ENCODE measurements around the gene FAM210B.

The FAM210B gene

GRCh38 chr20:56345911-56346310 is 12.9 kb upstream of the FAM210B start:
- no peak overlapping the region for H3K27ac ChIP-seq (ENCODE audit: low read depth, low read length)
- H3K36me3 ChIP-seq (ENCODE audit: insufficient read depth, low read length) = no peaks in the 10 kb centered on the region
- H3K4me1 ChIP-seq (ENCODE audit: control insufficient read depth, insufficient read depth, low read length, unreplicated experiment) = no peaks in the 10 kb centered on the region
- no peaks in the 10 kb centered on the region for H3K79me2 ChIP-seq (ENCODE audit: control insufficient read depth, insufficient read depth, low read length, unreplicated experiment)
- H2AFZ ChIP-seq (ENCODE audit: low read length, unreplicated experiment) = no peak overlapping the region
- peaks cover 28% of the 10 kb centered on the region for H3K27me3 ChIP-seq (ENCODE audit: insufficient read depth, low read length)
- no peak overlapping the region for H3K4me3 ChIP-seq (ENCODE audit: low read depth, low read length)

- H3K79me2 ChIP-seq (ENCODE audit: control insufficient read depth, insufficient read depth, low read length, unreplicated experiment) = no peaks in the 10 kb centered on the region
- no peaks in the 10 kb centered on the region for H3K4me1 ChIP-seq (ENCODE audit: control insufficient read depth, insufficient read depth, low read length, unreplicated experiment)
- no peak overlapping the region for H3K4me3 ChIP-seq (ENCODE audit: low read depth, low read length)
- no peaks in the 10 kb centered on the region for H3K36me3 ChIP-seq (ENCODE audit: insufficient read depth, low read length)
- H3K27ac ChIP-seq (ENCODE audit: low read depth, low read length) = no peak overlapping the region
- no peak overlapping the region for H2AFZ ChIP-seq (ENCODE audit: low read length, unreplicated experiment)
- H3K27me3 ChIP-seq (ENCODE audit: insufficient read depth, low read length) = peaks cover 27% of the 10 kb centered on the region
These were observed 11.0 kb upstream of the FAM210B start for GRCh38 chr20:56347628-56348304.

- H2AFZ ChIP-seq (ENCODE audit: low read length, unreplicated experiment) = no peak overlapping the region
- H3K27me3 ChIP-seq (ENCODE audit: insufficient read depth, low read length) = peaks cover 26% of the 10 kb centered on the region
- no peak overlapping the region for H3K27ac ChIP-seq (ENCODE audit: low read depth, low read length)
- H3K79me2 ChIP-seq (ENCODE audit: control insufficient read depth, insufficient read depth, low read length, unreplicated experiment) = no peaks in the 10 kb centered on the region
- no peaks in the 10 kb centered on the region for H3K36me3 ChIP-seq (ENCODE audit: insufficient read depth, low read length)
- no peak overlapping the region for H3K4me3 ChIP-seq (ENCODE audit: low read depth, low read length)
- no peaks in the 10 kb centered on the region for H3K4me1 ChIP-seq (ENCODE audit: control insufficient read depth, insufficient read depth, low read length, unreplicated experiment)
These were observed 10.5 kb upstream of the FAM210B start for GRCh38 chr20:56348305-56348693.

GRCh38 chr20:56348746-56349145 is 10.0 kb upstream of the FAM210B start:
- no peak overlapping the region for H3K27ac ChIP-seq (ENCODE audit: low read depth, low read length)
- no peaks in the 10 kb centered on the region for H3K36me3 ChIP-seq (ENCODE audit: insufficient read depth, low read length)
- H3K79me2 ChIP-seq (ENCODE audit: control insufficient read depth, insufficient read depth, low read length, unreplicated experiment) = no peaks in the 10 kb centered on the region
- H3K4me1 ChIP-seq (ENCODE audit: control insufficient read depth, insufficient read depth, low read length, unreplicated experiment) = no peaks in the 10 kb centered on the region
- H2AFZ ChIP-seq (ENCODE audit: low read length, unreplicated experiment) = no peak overlapping the region
- H3K4me3 ChIP-seq (ENCODE audit: low read depth, low read length) = no peak overlapping the region
- peaks cover 21% of the 10 kb centered on the region for H3K27me3 ChIP-seq (ENCODE audit: insufficient read depth, low read length)

- Histone ChIP-seq H3K27ac (ENCODE audit: low read depth, low read length) (no peak overlapping the region), H3K27me3 (ENCODE audit: insufficient read depth, low read length) (peaks cover 15% of the 10 kb centered on the region), H3K4me3 (ENCODE audit: low read depth, low read length) (no peak overlapping the region), H3K79me2 (ENCODE audit: control insufficient read depth, insufficient read depth, low read length, unreplicated experiment) (no peaks in the 10 kb centered on the region), H2AFZ (ENCODE audit: low read length, unreplicated experiment) (no peak overlapping the region), H3K36me3 (ENCODE audit: insufficient read depth, low read length) (no peaks in the 10 kb centered on the region), H3K4me1 (ENCODE audit: control insufficient read depth, insufficient read depth, low read length, unreplicated experiment) (no peaks in the 10 kb centered on the region)
These were observed 7.9 kb upstream of the FAM210B start for GRCh38 chr20:56350842-56351241.

- Histone ChIP-seq H3K4me1 (ENCODE audit: control insufficient read depth, insufficient read depth, low read length, unreplicated experiment) (no peaks in the 10 kb centered on the region), H3K36me3 (ENCODE audit: insufficient read depth, low read length) (no peaks in the 10 kb centered on the region), H3K79me2 (ENCODE audit: control insufficient read depth, insufficient read depth, low read length, unreplicated experiment) (no peaks in the 10 kb centered on the region), H3K27ac (ENCODE audit: low read depth, low read length) (no peak overlapping the region), H2AFZ (ENCODE audit: low read length, unreplicated experiment) (no peak overlapping the region), H3K27me3 (ENCODE audit: insufficient read depth, low read length) (peaks cover 15% of the 10 kb centered on the region), H3K4me3 (ENCODE audit: low read depth, low read length) (no peak overlapping the region)
These were observed 6.3 kb upstream of the FAM210B start for GRCh38 chr20:56352345-56353055.

GRCh38 chr20:56353356-56353755 is 5.4 kb upstream of the FAM210B start:
- Histone ChIP-seq H3K27me3 (ENCODE audit: insufficient read depth, low read length) (peaks cover 15% of the 10 kb centered on the region), H3K79me2 (ENCODE audit: control insufficient read depth, insufficient read depth, low read length, unreplicated experiment) (no peaks in the 10 kb centered on the region), H3K36me3 (ENCODE audit: insufficient read depth, low read length) (no peaks in the 10 kb centered on the region), H3K4me3 (ENCODE audit: low read depth, low read length) (no peak overlapping the region), H2AFZ (ENCODE audit: low read length, unreplicated experiment) (no peak overlapping the region), H3K4me1 (ENCODE audit: control insufficient read depth, insufficient read depth, low read length, unreplicated experiment) (no peaks in the 10 kb centered on the region), H3K27ac (ENCODE audit: low read depth, low read length) (no peak overlapping the region)

- Histone ChIP-seq H3K27me3 (ENCODE audit: insufficient read depth, low read length) (peaks cover 7% of the 10 kb centered on the region; the same call in 1 of the 2 replicates), H2AFZ (ENCODE audit: low read length, unreplicated experiment) (peak overlapping the region; percentile 9), H3K4me3 (ENCODE audit: low read depth, low read length) (peak overlapping the region; percentile 100), H3K4me1 (ENCODE audit: control insufficient read depth, insufficient read depth, low read length, unreplicated experiment) (peaks cover 13% of the 10 kb centered on the region), H3K36me3 (ENCODE audit: insufficient read depth, low read length) (no peaks in the 10 kb centered on the region), H3K79me2 (ENCODE audit: control insufficient read depth, insufficient read depth, low read length, unreplicated experiment) (peaks cover 16% of the 10 kb centered on the region), H3K27ac (ENCODE audit: low read depth, low read length) (no peak overlapping the region)
These were observed 704 bp upstream of the FAM210B start for GRCh38 chr20:56358070-56358469.

GRCh38 chr20:56359212-56360132 is 698 bp downstream of the FAM210B start:
- Histone ChIP-seq H3K27ac (ENCODE audit: low read depth, low read length) (peak overlapping the region; percentile 43; the same call in 1 of the 2 replicates), H3K4me1 (ENCODE audit: control insufficient read depth, insufficient read depth, low read length, unreplicated experiment) (peaks cover 16% of the 10 kb centered on the region), H3K36me3 (ENCODE audit: insufficient read depth, low read length) (no peaks in the 10 kb centered on the region), H3K79me2 (ENCODE audit: control insufficient read depth, insufficient read depth, low read length, unreplicated experiment) (peaks cover 16% of the 10 kb centered on the region), H2AFZ (ENCODE audit: low read length, unreplicated experiment) (peak overlapping the region; percentile 91), H3K4me3 (ENCODE audit: low read depth, low read length) (peak overlapping the region; percentile 100), H3K27me3 (ENCODE audit: insufficient read depth, low read length) (0 out of 2 replicates have a peak, but pooled peaks cover under 1% of the 10 kb centered on the region)

- H2AFZ ChIP-seq (ENCODE audit: low read length, unreplicated experiment) = peak overlapping the region; percentile 91
- peak overlapping the region; percentile 43; the same call in 1 of the 2 replicates for H3K27ac ChIP-seq (ENCODE audit: low read depth, low read length)
- H3K27me3 ChIP-seq (ENCODE audit: insufficient read depth, low read length) = no peaks in the 10 kb centered on the region
- peaks cover 16% of the 10 kb centered on the region for H3K4me1 ChIP-seq (ENCODE audit: control insufficient read depth, insufficient read depth, low read length, unreplicated experiment)
- no peaks in the 10 kb centered on the region for H3K36me3 ChIP-seq (ENCODE audit: insufficient read depth, low read length)
- H3K79me2 ChIP-seq (ENCODE audit: control insufficient read depth, insufficient read depth, low read length, unreplicated experiment) = peaks cover 16% of the 10 kb centered on the region
- peak overlapping the region; percentile 100 for H3K4me3 ChIP-seq (ENCODE audit: low read depth, low read length)
These were observed 1.5 kb downstream of the FAM210B start for GRCh38 chr20:56360133-56360907.

Measured in ACC112 (cell line).